NT2/D1 (cell line): Measurements from ENCODE around the gene PEDS1.

Experiments
- SUZ12 ChIP-seq: IDR thresholded peaks from 2 replicates; pipeline ENCODE4 v1.6.1; 2011; ENCODE audit not compliant: insufficient read length, insufficient read depth; ENCODE audit errors: extremely low read depth
- YY1 ChIP-seq: IDR thresholded peaks from 2 replicates; pipeline ENCODE4 v1.6.1; 2011; ENCODE audit not compliant: insufficient read length, insufficient read depth
- ZNF274 ChIP-seq: IDR thresholded peaks from 2 replicates; pipeline ENCODE4 v1.6.1; 2011; ENCODE audit warnings: mild to moderate bottlenecking, low read depth, low read length

- TF ChIP-seq ZNF274 = no peak
- no peak for TF ChIP-seq YY1
- no peak for TF ChIP-seq SUZ12
Observed at GRCh38 chr20:50124496-50124895, 29.0 kb downstream of the PEDS1 start.
